ENCODE measurements around the gene SFRP2. TPM values are rescaled to one million over a fixed set of nuclear protein-coding genes. Genes with fewer than 3 reads are reported as not detected.

Gene SFRP2, protein sequence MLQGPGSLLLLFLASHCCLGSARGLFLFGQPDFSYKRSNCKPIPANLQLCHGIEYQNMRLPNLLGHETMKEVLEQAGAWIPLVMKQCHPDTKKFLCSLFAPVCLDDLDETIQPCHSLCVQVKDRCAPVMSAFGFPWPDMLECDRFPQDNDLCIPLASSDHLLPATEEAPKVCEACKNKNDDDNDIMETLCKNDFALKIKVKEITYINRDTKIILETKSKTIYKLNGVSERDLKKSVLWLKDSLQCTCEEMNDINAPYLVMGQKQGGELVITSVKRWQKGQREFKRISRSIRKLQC
- total RNA-seq (not detected in 2 replicates), polyA plus RNA-seq (not detected in 2 replicates), polyA minus RNA-seq (not detected in 2 replicates)
- 0.33 TPM for total RNA-seq (2013)

DNA sequence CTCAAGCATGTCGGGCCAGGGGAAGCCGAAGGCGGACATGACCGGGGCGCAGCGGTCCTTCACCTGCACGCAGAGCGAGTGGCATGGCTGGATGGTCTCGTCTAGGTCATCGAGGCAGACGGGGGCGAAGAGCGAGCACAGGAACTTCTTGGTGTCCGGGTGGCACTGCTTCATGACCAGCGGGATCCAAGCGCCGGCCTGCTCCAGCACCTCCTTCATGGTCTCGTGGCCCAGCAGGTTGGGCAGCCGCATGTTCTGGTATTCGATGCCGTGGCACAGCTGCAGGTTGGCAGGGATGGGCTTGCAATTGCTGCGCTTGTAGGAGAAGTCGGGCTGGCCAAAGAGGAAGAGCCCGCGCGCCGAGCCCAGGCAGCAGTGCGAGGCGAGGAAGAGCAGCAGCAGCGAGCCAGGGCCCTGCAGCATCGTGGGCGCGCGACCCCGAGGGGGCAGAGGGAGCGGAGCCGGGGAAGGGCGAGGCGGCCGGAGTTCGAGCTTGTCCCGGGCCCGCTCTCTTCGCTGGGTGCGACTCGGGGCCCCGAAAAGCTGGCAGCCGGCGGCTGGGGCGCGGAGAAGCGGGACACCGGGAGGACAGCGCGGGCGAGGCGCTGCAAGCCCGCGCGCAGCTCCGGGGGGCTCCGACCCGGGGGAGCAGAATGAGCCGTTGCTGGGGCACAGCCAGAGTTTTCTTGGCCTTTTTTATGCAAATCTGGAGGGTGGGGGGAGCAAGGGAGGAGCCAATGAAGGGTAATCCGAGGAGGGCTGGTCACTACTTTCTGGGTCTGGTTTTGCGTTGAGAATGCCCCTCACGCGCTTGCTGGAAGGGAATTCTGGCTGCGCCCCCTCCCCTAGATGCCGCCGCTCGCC is at the start of gene SFRP2:
SFRP2 (minus strand) TSS at position 671 of the 864 bp plus-strand sequence; CDS start at position 423, 248 bp downstream.
- Histone ChIP-seq H3K27ac (ENCODE audit: low read length in 2 of 2) (no peak within 1 kb of the TSS), H3K9ac (ENCODE audit: low read length) (peak within 1 kb of the TSS; percentile 50), H4K20me1 (ENCODE audit: control insufficient read depth, insufficient read depth, low read length, poor library complexity, severe bottlenecking) (no peaks in the 10 kb centered on the region), H2AFZ (ENCODE audit: insufficient read depth, low read depth, low read length, poor library complexity, severe bottlenecking) (peak within 1 kb of the TSS; percentile 36), H3K79me2 (ENCODE audit: control insufficient read depth, insufficient read depth, low read length) (no peaks in the 10 kb centered on the region), H3K27me3 (replicated peaks in 1 of 4; ENCODE audit: control extremely low read depth in 1 of 4, control insufficient read depth in 3 of 4, insufficient read depth in 4 of 4, low read length in 3 of 4) (peaks cover 0 to 82% (median 58%) of the 10 kb centered on the region in 4 experiments), H3K4me3 (ENCODE audit: control extremely low read depth in 1 of 5, extremely low read depth in 1 of 5, insufficient read depth in 1 of 5, low read depth in 2 of 5, low read length in 4 of 5) (peak within 1 kb of the TSS in 3 of 5 experiments; percentile 18 to 56 (median 32)), H3K4me1 (ENCODE audit: control insufficient read depth in 2 of 2, insufficient read depth in 2 of 2, low read length in 2 of 2) (peaks cover 46 to 50% of the 10 kb centered on the region in 2 donors), H3K4me2 (replicated peaks; ENCODE audit: low read depth, low read length, poor library complexity, severe bottlenecking) (peak within 1 kb of the TSS; percentile 79), H3K36me3 (replicated peaks in 1 of 2; ENCODE audit: control extremely low read depth in 1 of 2, control insufficient read depth in 1 of 2, extremely low read depth in 1 of 2, insufficient read depth in 2 of 2, low read length in 1 of 2) (no peaks in the 10 kb centered on the region), H3K9me3 (ENCODE audit: control extremely low read depth in 1 of 3, control insufficient read depth in 2 of 3, insufficient read depth in 1 of 3, low read length in 2 of 3) (peaks cover 0 to 4% (median 0%) of the 10 kb centered on the region in 3 donors)
- WGBS (ENCODE audit: insufficient coverage): 3% methylated on average over 72 of the region's 72 CpGs
- no peaks in the 10 kb centered on the region for H3K9me3 Mint-ChIP-seq (ENCODE audit: insufficient read depth)
- peak; percentile 39 for ATAC-seq (ENCODE audit: low read depth)
- no peak for TF ChIP-seq EZH2 (IDR thresholded peaks at IDR 0.05; ENCODE audit: borderline replicate concordance, insufficient read depth, low read depth, low read length, poor library complexity, severe bottlenecking)
- TF ChIP-seq, protein P1, sequence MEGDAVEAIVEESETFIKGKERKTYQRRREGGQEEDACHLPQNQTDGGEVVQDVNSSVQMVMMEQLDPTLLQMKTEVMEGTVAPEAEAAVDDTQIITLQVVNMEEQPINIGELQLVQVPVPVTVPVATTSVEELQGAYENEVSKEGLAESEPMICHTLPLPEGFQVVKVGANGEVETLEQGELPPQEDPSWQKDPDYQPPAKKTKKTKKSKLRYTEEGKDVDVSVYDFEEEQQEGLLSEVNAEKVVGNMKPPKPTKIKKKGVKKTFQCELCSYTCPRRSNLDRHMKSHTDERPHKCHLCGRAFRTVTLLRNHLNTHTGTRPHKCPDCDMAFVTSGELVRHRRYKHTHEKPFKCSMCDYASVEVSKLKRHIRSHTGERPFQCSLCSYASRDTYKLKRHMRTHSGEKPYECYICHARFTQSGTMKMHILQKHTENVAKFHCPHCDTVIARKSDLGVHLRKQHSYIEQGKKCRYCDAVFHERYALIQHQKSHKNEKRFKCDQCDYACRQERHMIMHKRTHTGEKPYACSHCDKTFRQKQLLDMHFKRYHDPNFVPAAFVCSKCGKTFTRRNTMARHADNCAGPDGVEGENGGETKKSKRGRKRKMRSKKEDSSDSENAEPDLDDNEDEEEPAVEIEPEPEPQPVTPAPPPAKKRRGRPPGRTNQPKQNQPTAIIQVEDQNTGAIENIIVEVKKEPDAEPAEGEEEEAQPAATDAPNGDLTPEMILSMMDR (IDR thresholded peaks at IDR 0.05): no peak
- peak within 1 kb of the TSS; percentile 80 for H3K4me3 Mint-ChIP-seq
- H3K4me1 Mint-ChIP-seq: peaks cover 46% of the 10 kb centered on the region
- H3K27me3 Mint-ChIP-seq: peaks cover 81% of the 10 kb centered on the region
- intact Hi-C loops (cut with micrococcal nuclease): no loop called here
- no peak within 1 kb of the TSS for H3K27ac Mint-ChIP-seq
- POLR2A ChIA-PET: no interaction called here
- DNase-seq: peak; percentile 53
- CTCF ChIA-PET: no interaction called here
